Measurements from ENCODE around the gene BIRC3. TPM values are rescaled to one million over a fixed set of nuclear protein-coding genes. Genes with fewer than 3 reads are reported as not detected.

Gene BIRC3
- 10 to 100 TPM in 1 of 2 donors, 1 to 10 TPM in 1; 5.3 to 13.2 TPM for total RNA-seq

GRCh38 chr11:102317099-102317767 lies at the start of gene BIRC3:
BIRC3 (plus strand) TSS chr11:102317484; CDS start chr11:102324510, 7,026 bp downstream.
- Histone ChIP-seq H3K27me3 (no peaks in the 10 kb centered on the region), H3K4me3 (peak within 1 kb of the TSS; percentile 31 to 42), H3K27ac (peak within 1 kb of the TSS; percentile 71 to 94 (median 86)), H3K36me3 (replicated peaks in 1 of 2; ENCODE audit: insufficient read depth in 1 of 2, low read depth in 2 of 2) (no peaks in the 10 kb centered on the region), H3K4me1 (peaks cover 50% of the 10 kb centered on the region), H3K9me3 (no peaks in the 10 kb centered on the region)
- TF ChIP-seq POLR2A (IDR thresholded peaks at IDR 0.05) (peak; percentile 37 to 93 (median 82)), CTCF (IDR thresholded peaks at IDR 0.05) (peak in 4 of 7 experiments; percentile 50 to 74 (median 60))
- DNase-seq (peak; percentile 82 to 95 (median 86)), ATAC-seq (peak; percentile 92)
- intact Hi-C loops (cut with DNase I) = no loop called here
- 1% methylated on average over 22 to 34 of the region's 34 CpGs for WGBS, 2 donors

GRCh38 chr11:102267609-102268008 lies 49.7 kb upstream of the BIRC3 start:
- TF ChIP-seq POLR2A (IDR thresholded peaks at IDR 0.05) (no peak), CTCF (IDR thresholded peaks at IDR 0.05) (no peak)
- ATAC-seq = no peak

GRCh38 chr11:102268083-102268984 lies 49.0 kb upstream of the BIRC3 start:
- WGBS, 2 donors = 17 to 30% methylated on average over 18 to 39 of the region's 39 CpGs
- peak; percentile 99 for ATAC-seq
- H3K27ac ChIP-seq = peak overlapping the region; percentile 79 to 87 (median 82)
- no peaks in the 10 kb centered on the region for H3K36me3 ChIP-seq (replicated peaks in 1 of 2; ENCODE audit: insufficient read depth in 1 of 2, low read depth in 2 of 2)
- peak overlapping the region in 1 of 2 donors; percentile 6 for H3K4me3 ChIP-seq
- DNase-seq = peak; percentile 95 to 97 (median 96)
- H3K27me3 ChIP-seq = no peaks in the 10 kb centered on the region
- intact Hi-C loops (cut with DNase I) = no loop called here
- no peaks in the 10 kb centered on the region for H3K9me3 ChIP-seq
- TF ChIP-seq POLR2A (IDR thresholded peaks at IDR 0.05) (peak in 2 of 3 donors; percentile 63 to 72), CTCF (IDR thresholded peaks at IDR 0.05) (peak; percentile 25 to 79 (median 68))
- H3K4me1 ChIP-seq = peaks cover 20% of the 10 kb centered on the region

More at GRCh38 chr11:102267609-102268008, 49.7 kb upstream of the BIRC3 start:
- WGBS, 2 donors = 49 to 53% methylated on average over 5 of the region's 5 CpGs
- no peaks in the 10 kb centered on the region for H3K27me3 ChIP-seq
- no peaks in the 10 kb centered on the region for H3K9me3 ChIP-seq
- H3K4me1 ChIP-seq = peaks cover 20% of the 10 kb centered on the region
- H3K4me3 ChIP-seq = no peak overlapping the region
- H3K27ac ChIP-seq = peak overlapping the region; percentile 79 to 87 (median 82)
- intact Hi-C loops (cut with DNase I) = no loop called here
- H3K36me3 ChIP-seq (replicated peaks in 1 of 2; ENCODE audit: insufficient read depth in 1 of 2, low read depth in 2 of 2) = no peaks in the 10 kb centered on the region
- no peak for DNase-seq

- no peaks in the 10 kb centered on the region for H3K36me3 ChIP-seq (replicated peaks in 1 of 2; ENCODE audit: insufficient read depth in 1 of 2, low read depth in 2 of 2)
- H3K27me3 ChIP-seq = no peaks in the 10 kb centered on the region
- H3K4me1 ChIP-seq = peaks cover 20% of the 10 kb centered on the region
- intact Hi-C loops (cut with DNase I) = no loop called here
- no peaks in the 10 kb centered on the region for H3K9me3 ChIP-seq
- ATAC-seq (no peak), DNase-seq (no peak)
- H3K4me3 ChIP-seq = no peak overlapping the region
- 6 to 8% methylated on average over 6 of the region's 6 CpGs for WGBS, 2 donors
- peak overlapping the region in 3 of 4 donors; percentile 52 to 84 (median 79) for H3K27ac ChIP-seq
- no peak for TF ChIP-seq POLR2A (IDR thresholded peaks at IDR 0.05)
- no peak for TF ChIP-seq CTCF (IDR thresholded peaks at IDR 0.05)
These were observed 48.3 kb upstream of the BIRC3 start for GRCh38 chr11:102268985-102269470.
